KOPT-K1 (cell line): Measurements from ENCODE around the gene BPIFB1.

Source experiments
- H3K27ac ChIP-seq: fragments of 200-600 bp; sonication (generic); 2 replicates; pipeline ENCODE4 v1.5.1; 2016; ENCODE audit warnings: antibody characterized with exemption, mild to moderate bottlenecking, low read depth, low read length; ENCODE audit not compliant: poor library complexity, severe bottlenecking
- H3K36me3 ChIP-seq: fragments of 200-600 bp; sonication (generic); 2 replicates; pipeline ENCODE4 v1.5.1; 2017; ENCODE audit warnings: antibody characterized with exemption, mild to moderate bottlenecking, low read length, moderate library complexity; ENCODE audit not compliant: insufficient read depth
- H3K9me3 ChIP-seq: fragments of 200-600 bp; sonication (generic); 2 replicates; pipeline ENCODE4 v1.5.1; 2017; ENCODE audit warnings: antibody characterized with exemption, low read length, mild to moderate bottlenecking; ENCODE audit not compliant: insufficient read depth, poor library complexity, severe bottlenecking

BPIFB1 gene

DNA sequence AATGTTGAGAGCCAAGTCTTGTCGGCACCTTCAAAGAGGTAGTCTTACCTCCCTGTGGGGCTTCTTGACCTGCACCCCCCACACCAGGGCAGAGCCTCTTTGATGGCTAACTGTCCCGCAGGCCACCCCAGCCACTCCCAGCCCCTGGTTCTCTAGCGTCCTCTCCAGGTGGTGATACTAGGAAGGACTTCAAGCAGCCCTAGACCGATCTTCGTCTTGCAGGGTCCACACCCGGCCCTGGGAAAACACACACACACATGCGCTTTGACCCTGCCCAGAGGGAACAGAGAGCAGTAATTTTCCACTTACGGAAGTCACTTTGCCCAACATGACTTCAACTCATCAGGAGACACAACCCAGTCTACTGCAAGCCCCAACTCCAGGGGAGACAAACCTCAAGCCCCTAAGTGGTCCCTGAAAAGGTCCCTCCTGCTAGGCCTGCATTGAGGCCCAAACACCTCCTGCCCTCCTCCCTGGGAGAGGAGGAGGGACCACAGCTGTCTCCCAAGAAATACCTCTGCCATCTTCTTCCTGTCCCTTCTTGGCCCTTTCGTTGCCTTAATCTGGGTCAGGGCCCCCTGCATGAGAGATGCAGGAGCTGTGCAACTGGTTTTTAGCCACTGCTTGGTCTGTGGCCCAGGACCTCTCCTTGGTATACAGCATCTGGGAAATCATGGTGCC, 2.9 kb upstream of the BPIFB1 start:
- Histone ChIP-seq H3K9me3 (no peaks in the 10 kb centered on the region), H3K27ac (no peak overlapping the region), H3K36me3 (no peaks in the 10 kb centered on the region)

DNA sequence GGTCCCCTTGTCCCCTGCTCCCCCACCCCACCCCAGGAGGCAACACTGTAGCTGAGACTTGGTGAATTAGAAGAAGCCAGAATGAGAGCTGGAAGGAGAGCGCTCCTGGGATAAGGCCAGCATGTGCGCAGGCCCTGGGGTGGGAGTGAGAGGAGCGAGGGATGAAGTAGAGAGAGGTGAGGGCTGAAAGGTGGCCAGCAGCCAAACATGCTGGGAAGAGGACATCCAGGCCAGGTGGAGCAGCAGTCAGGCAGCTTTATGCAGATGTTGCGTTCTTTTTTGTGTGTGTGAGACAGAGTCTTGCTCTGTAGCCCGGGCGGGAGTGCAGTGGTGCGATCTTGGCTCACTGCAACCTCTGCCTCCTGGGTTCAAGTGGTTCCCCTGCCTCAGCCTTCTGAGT, 2.2 kb upstream of the BPIFB1 start:
- Histone ChIP-seq H3K27ac (no peak overlapping the region), H3K9me3 (no peaks in the 10 kb centered on the region), H3K36me3 (no peaks in the 10 kb centered on the region)

GRCh38 chr20:33281550-33282146, 1.4 kb upstream of the BPIFB1 start:
- Histone ChIP-seq H3K27ac (no peak overlapping the region), H3K9me3 (no peaks in the 10 kb centered on the region), H3K36me3 (no peaks in the 10 kb centered on the region)

GRCh38 chr20:33282196-33282934, 649 bp upstream of the BPIFB1 start:
- Histone ChIP-seq H3K9me3 (no peaks in the 10 kb centered on the region), H3K27ac (no peak overlapping the region), H3K36me3 (no peaks in the 10 kb centered on the region)

- no peaks in the 10 kb centered on the region for H3K9me3 ChIP-seq
- H3K27ac ChIP-seq = no peak overlapping the region
- H3K36me3 ChIP-seq = no peaks in the 10 kb centered on the region
Observed at GRCh38 chr20:33284284-33284683, 1.3 kb downstream of the BPIFB1 start.

DNA sequence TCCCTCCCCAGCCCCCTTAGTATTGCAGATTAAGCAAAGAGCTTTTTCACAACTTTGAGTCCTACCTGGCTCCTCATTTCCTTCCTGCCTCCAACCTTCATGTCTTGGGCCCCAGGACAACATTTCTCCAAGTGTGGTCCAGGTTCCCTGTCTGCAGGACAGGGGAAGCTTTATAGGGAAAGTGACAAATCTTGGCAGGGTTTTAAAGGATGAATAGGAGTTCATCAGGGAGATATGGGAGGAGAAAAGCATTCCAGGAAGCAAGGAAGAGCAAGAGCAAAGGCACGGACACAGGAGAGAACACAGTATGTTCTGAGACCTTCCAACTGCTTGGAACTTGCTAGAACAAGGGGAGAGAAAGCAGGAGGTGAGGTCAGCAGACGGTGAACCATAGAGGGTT, 1.9 kb downstream of the BPIFB1 start:
- no peaks in the 10 kb centered on the region for H3K9me3 ChIP-seq
- H3K27ac ChIP-seq = no peak overlapping the region
- H3K36me3 ChIP-seq = no peaks in the 10 kb centered on the region

DNA sequence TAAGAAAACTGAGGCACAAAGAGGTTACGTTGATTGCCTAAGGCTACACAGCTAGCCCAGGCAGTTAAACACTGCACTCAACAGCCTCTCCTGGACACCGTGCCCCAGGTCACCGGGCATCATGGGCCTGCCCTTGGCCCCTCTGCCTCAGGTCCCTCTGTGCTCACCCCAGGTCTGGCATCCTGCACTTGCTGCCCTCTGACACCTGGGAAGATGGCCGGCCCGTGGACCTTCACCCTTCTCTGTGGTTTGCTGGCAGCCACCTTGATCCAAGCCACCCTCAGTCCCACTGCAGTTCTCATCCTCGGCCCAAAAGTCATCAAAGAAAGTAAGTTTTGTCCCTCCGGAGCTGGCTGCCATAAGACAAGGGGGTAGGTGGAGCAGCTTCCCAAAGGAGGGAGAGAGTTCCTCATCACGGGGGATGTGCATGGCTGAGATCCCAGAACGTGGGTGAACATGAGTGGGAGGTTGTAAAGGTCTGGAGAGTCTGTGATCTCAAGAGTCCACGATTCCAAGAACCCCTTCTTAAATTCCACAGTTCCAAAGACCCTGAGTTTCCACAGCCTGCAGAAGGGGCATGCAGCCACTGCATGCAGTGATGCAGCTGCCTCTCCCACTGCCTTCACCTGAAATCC, 3.0 kb downstream of the BPIFB1 start:
- Histone ChIP-seq H3K27ac (no peak overlapping the region), H3K9me3 (no peaks in the 10 kb centered on the region), H3K36me3 (no peaks in the 10 kb centered on the region)

DNA sequence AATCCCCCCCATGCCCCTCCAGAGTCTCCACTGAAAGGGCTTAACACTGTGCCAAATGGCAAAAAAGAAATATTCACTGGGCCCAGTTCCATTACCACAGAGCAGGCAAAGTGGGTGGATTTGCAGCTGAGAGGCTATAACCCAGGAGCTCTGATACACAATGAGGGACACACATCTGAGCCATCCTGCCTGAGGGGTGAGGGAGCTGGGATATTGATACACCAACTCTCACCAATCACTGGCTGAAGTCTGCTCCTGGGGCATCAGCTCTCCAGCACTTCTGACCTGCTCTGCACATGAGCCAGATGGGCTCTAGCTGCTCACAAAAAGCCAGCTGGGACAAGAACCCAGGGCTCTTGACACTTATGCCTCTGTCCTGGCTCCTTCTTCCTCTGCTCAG, 4.9 kb downstream of the BPIFB1 start:
- no peaks in the 10 kb centered on the region for H3K36me3 ChIP-seq
- no peak overlapping the region for H3K27ac ChIP-seq
- H3K9me3 ChIP-seq = no peaks in the 10 kb centered on the region

DNA sequence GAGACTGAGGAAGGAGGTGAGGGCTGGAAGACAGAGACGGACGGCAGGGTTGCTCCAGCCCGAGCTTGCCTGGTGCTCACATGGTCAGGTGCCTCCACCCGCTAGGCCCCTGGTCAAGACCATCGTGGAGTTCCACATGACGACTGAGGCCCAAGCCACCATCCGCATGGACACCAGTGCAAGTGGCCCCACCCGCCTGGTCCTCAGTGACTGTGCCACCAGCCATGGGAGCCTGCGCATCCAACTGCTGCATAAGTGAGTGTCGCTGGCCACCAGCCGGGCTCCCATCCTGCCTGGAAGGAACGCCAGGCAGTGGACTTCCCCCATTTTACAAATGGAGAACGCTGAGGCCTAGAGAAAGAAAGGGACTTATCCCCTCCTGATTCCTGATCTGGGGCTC, 7.8 kb downstream of the BPIFB1 start:
- no peak overlapping the region for H3K27ac ChIP-seq
- H3K9me3 ChIP-seq = no peaks in the 10 kb centered on the region

DNA sequence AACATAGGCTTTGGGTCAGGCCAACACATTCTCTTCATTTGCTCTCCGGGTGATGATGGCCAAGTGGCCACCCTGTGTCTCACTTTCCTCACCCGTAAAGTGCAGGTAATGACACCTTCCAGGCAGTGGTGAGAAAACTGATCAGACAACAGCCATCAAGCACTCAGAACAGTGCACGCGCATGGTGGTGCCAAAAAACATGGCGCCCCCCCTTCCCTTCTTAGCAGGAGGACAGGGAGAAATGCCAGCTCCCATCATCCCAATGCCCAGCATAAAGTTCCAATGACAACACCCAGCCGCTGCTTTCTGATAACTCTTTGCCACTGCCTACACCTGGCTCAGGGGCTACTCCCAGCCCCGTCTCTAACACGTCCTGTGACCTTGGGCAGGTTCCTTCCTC, 8.4 kb downstream of the BPIFB1 start:
- no peaks in the 10 kb centered on the region for H3K36me3 ChIP-seq
- H3K27ac ChIP-seq = no peak overlapping the region

More for the DNA sequence above, 7.8 kb downstream of the BPIFB1 start:
- no peaks in the 10 kb centered on the region for H3K36me3 ChIP-seq

GRCh38 chr20:33291830-33292355, 8.9 kb downstream of the BPIFB1 start:
- Histone ChIP-seq H3K36me3 (no peaks in the 10 kb centered on the region), H3K27ac (no peak overlapping the region), H3K9me3 (no peaks in the 10 kb centered on the region)

More for the DNA sequence above, 8.4 kb downstream of the BPIFB1 start:
- H3K9me3 ChIP-seq = no peaks in the 10 kb centered on the region

GRCh38 chr20:33296206-33296605, 13.2 kb downstream of the BPIFB1 start:
- H3K36me3 ChIP-seq = no peaks in the 10 kb centered on the region
- H3K27ac ChIP-seq = no peak overlapping the region

GRCh38 chr20:33298391-33298790, 15.4 kb downstream of the BPIFB1 start:
- Histone ChIP-seq H3K27ac (no peak overlapping the region), H3K36me3 (no peaks in the 10 kb centered on the region), H3K9me3 (no peaks in the 10 kb centered on the region)

More at GRCh38 chr20:33296206-33296605, 13.2 kb downstream of the BPIFB1 start:
- H3K9me3 ChIP-seq = no peaks in the 10 kb centered on the region

DNA sequence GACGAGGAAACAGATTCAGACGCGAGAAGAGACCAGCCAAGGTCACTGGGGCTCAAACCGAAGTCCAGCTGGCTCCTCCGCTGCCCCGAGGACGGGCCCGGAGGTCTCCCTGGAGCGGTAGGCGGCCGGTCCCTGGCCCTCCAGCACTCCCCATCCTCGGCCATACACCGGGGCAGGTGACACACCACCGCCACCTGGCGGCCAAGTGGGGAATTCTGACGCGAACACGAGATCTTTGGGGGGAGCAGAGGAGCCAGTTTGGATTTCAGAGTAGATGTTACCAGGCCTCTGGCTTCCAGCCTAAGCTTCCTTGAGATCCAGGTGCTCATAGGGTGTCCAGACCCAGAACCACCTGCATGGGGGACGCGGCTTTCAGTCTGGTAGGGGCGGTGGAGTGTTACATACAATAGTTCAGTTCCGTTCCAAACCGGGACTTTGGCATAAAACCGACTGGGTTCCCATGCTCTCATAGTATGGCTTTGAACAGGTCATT, 16.1 kb downstream of the BPIFB1 start:
- no peaks in the 10 kb centered on the region for H3K36me3 ChIP-seq
- no peak overlapping the region for H3K27ac ChIP-seq
- no peaks in the 10 kb centered on the region for H3K9me3 ChIP-seq
